Measurements from ENCODE around the gene PRSS8. TPM values are rescaled to one million over a fixed set of nuclear protein-coding genes. Genes with fewer than 3 reads are reported as not detected.
"Not testable (repeated sequence)": the region's sequence is repeated elsewhere in the genome, so short reads cannot be mapped to it uniquely, and the experiment has no call there.

PRSS8 gene
- total and polyA plus RNA-seq, 4 donors, result 0.10 to 1.5 (median 0.70) TPM

- H3K36me3 ChIP-seq (ENCODE audit: control insufficient read depth, insufficient read depth, low read length), result not testable (repeated sequence)
- no CpG with 5 or more reads among the region's 2 CpGs for WGBS (ENCODE audit: insufficient coverage)
These were observed 34.5 kb upstream of the PRSS8 start for GRCh38 chr16:31170048-31170447.

DNA sequence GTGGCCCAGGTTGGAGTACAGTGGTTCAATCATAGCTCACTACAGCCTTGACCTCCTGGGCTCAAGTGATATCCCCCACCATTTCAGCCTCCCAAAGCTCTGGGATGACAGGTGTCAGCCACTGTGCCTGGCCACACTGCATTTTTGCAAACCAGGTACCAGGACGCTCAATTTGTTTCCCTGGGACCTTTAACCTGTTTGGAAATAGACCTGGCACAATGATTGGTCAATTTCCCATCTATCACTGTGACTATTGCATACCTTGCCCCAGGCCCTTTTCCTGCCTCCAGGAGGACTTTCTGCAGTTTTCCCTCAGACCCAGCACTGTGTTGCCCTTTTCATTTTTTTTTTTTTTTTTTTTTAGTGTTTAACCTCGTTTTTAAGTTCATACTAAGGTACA lies 33.3 kb upstream of the PRSS8 start:
- 69% methylated on average over 1 of the region's 2 CpGs for WGBS (ENCODE audit: insufficient coverage)
- H3K4me3 ChIP-seq (ENCODE audit: low read depth, low read length), result no peak overlapping the region
- H3K36me3 ChIP-seq (ENCODE audit: control insufficient read depth, insufficient read depth, low read length), result no peaks in the 10 kb centered on the region
- H3K4me1 ChIP-seq (ENCODE audit: control insufficient read depth, insufficient read depth, low read length), result no peaks in the 10 kb centered on the region
- DNase-seq (ENCODE audit: low read depth in 4 of 6, low spot score in 6 of 6), result no peak
- H3K27me3 ChIP-seq (ENCODE audit: control insufficient read depth, insufficient read depth, low read length), result no peaks in the 10 kb centered on the region
- H3K9me3 ChIP-seq (ENCODE audit: control insufficient read depth, insufficient read depth, low read length), result no peaks in the 10 kb centered on the region
- no peak overlapping the region for H3K27ac ChIP-seq (ENCODE audit: low read depth, low read length)

More at GRCh38 chr16:31170048-31170447, 34.5 kb upstream of the PRSS8 start:
- H3K9me3 ChIP-seq (ENCODE audit: control insufficient read depth, insufficient read depth, low read length); H3K27me3 ChIP-seq (ENCODE audit: control insufficient read depth, insufficient read depth, low read length); H3K27ac ChIP-seq (ENCODE audit: low read depth, low read length); H3K4me3 ChIP-seq (ENCODE audit: low read depth, low read length); H3K4me1 ChIP-seq (ENCODE audit: control insufficient read depth, insufficient read depth, low read length): not testable (repeated sequence)
- DNase-seq (ENCODE audit: low read depth in 4 of 6, low spot score in 6 of 6), result peak in 1 of 6 donors; percentile 25

DNA sequence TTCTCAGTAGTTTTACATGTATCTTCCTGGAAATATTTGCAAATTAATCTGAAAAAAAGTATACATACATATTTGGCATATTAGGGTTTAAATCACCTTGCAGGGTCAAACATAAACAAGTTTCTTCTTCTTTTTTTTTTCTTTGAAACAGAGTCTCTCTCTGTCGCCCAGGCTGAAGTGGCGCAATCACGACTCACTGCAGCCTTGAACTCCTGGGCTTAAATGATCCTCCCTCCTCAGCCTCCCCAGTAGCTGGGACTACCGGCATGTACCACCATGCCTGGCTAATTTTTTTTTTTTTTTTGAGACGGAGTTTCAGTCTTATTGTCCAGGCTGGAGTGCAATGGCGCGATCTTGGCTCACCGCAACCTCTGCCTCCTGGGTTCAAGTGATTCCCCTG lies 31.8 kb upstream of the PRSS8 start:
- H3K4me3 ChIP-seq (ENCODE audit: low read depth, low read length), result no peak overlapping the region
- no peaks in the 10 kb centered on the region for H3K4me1 ChIP-seq (ENCODE audit: control insufficient read depth, insufficient read depth, low read length)
- no peaks in the 10 kb centered on the region for H3K9me3 ChIP-seq (ENCODE audit: control insufficient read depth, insufficient read depth, low read length)
- DNase-seq (ENCODE audit: low read depth in 4 of 6, low spot score in 6 of 6), result no peak
- 97% methylated on average over 6 of the region's 8 CpGs for whole genome bisulfite sequencing (ENCODE audit: insufficient coverage)
- H3K36me3 ChIP-seq (ENCODE audit: control insufficient read depth, insufficient read depth, low read length), result no peaks in the 10 kb centered on the region
- H3K27ac ChIP-seq (ENCODE audit: low read depth, low read length), result no peak overlapping the region
- no peaks in the 10 kb centered on the region for H3K27me3 ChIP-seq (ENCODE audit: control insufficient read depth, insufficient read depth, low read length)

DNA sequence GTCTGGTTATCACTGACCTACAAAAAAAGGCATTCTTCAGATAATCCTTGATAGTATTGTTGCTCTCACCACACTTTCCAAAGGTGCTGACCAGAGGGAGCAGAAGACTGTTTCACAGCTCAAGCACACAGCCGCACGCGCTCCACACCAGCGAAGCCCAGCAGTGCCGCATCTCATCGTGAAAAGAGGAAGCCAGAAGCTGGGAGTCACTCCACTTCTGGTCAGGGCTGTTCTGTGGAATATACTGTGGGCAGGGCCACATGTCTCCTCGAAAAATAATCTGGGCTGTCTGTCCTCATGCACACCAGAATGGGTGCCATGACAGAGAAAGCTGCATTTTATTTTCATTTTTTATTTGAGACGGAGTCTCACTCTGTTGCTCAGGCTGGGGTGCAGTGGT lies 21.6 kb upstream of the PRSS8 start:
- H3K36me3 ChIP-seq (ENCODE audit: control insufficient read depth, insufficient read depth, low read length), result no peaks in the 10 kb centered on the region
- H3K9me3 ChIP-seq (ENCODE audit: control insufficient read depth, insufficient read depth, low read length), result no peaks in the 10 kb centered on the region
- no peak overlapping the region for H3K4me3 ChIP-seq (ENCODE audit: low read depth, low read length)
- H3K4me1 ChIP-seq (ENCODE audit: control insufficient read depth, insufficient read depth, low read length), result no peaks in the 10 kb centered on the region
- no peak overlapping the region for H3K27ac ChIP-seq (ENCODE audit: low read depth, low read length)
- DNase-seq (ENCODE audit: low read depth in 4 of 6, low spot score in 6 of 6), result no peak
- no peaks in the 10 kb centered on the region for H3K27me3 ChIP-seq (ENCODE audit: control insufficient read depth, insufficient read depth, low read length)
- 54% methylated on average over 7 of the region's 8 CpGs for WGBS (ENCODE audit: insufficient coverage)

DNA sequence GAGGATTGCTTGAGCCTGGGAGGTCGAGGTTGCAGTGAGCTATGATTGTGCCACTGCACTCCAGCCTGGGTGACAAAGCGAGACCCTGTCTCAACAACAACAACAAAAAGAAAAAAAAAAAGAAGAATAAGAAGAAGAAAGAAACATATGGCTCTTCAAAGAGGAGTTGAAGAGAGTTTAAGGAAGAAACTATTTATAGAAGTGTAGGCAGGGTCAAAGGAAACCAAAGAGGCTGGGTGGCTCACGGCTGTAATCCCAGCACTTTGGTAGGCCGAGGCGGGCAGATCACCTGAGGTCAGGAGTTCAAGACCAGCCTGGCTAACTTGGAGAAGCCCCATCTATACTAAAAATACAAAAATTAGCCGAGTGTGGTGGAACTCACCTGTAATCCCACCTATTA lies 15.4 kb upstream of the PRSS8 start:
- no CpG with 5 or more reads among the region's 6 CpGs for WGBS (ENCODE audit: insufficient coverage)
- H3K27ac ChIP-seq (ENCODE audit: low read depth, low read length); DNase-seq (ENCODE audit: low read depth in 4 of 6, low spot score in 6 of 6); H3K4me3 ChIP-seq (ENCODE audit: low read depth, low read length); H3K4me1 ChIP-seq (ENCODE audit: control insufficient read depth, insufficient read depth, low read length); H3K36me3 ChIP-seq (ENCODE audit: control insufficient read depth, insufficient read depth, low read length); H3K9me3 ChIP-seq (ENCODE audit: control insufficient read depth, insufficient read depth, low read length): not testable (repeated sequence)
- H3K27me3 ChIP-seq (ENCODE audit: control insufficient read depth, insufficient read depth, low read length), result peaks cover 27% of the 10 kb centered on the region

DNA sequence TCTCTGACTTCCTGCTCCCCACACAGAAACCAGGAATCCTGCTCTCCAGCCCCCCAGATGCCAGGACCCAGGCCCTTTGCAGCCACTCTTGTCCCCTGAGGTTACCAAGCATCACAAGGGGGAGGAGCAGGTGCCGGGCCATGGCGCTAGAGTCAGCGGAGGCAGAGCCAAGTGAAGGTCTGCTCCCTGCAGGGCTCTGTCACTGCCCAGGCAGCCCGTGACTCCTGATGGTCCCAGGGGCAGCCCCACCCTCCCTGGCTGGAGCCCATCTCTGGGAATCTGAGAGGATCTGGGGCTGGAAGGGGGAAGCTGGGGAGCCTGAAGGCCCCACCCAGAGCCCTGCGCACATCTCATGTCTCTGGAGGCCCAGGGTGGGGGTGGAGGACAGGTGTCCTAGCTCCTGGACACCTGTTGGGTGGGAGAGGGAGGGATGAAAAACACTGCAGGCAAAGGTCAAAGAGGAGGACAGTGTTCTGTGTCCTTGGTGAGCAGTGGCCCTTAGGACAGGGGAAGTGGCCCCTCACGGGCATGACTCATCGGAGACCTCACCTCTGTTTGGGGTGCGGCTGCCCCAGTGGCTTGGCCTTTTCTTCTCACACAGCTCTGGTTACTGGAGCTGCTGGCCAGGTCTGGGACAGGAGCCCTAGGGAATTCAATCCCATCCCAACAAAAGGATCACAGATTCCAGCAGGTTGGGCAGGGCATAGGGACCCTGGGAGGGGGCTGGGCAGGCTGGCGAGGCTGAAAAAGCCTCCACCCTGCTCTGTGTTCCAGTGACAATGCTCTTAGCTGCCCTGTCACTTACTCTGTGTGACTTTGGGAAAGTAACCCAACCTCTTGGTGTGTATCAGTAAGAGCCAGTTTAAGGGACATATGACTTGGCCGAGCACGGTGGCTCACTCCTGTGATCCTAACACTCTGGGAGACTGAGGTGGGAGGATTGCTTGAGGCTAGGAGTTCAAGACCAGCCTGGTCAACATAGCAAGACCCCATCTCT lies 14.7 kb upstream of the PRSS8 start, which contains the start of gene PRSS36:
Gene PRSS36 (minus strand): TSS at position 173 of the 997 bp plus-strand sequence. CDS start 31 bp downstream, at position 142.
- no peak within 1 kb of the TSS for H3K4me3 ChIP-seq (ENCODE audit: low read depth, low read length)
- H3K27ac ChIP-seq (ENCODE audit: low read depth, low read length), result no peak within 1 kb of the TSS
- no peaks in the 10 kb centered on the region for H3K36me3 ChIP-seq (ENCODE audit: control insufficient read depth, insufficient read depth, low read length)
- peaks cover 32% of the 10 kb centered on the region for H3K27me3 ChIP-seq (ENCODE audit: control insufficient read depth, insufficient read depth, low read length)
- no peaks in the 10 kb centered on the region for H3K9me3 ChIP-seq (ENCODE audit: control insufficient read depth, insufficient read depth, low read length)
- DNase-seq (ENCODE audit: low read depth in 4 of 6, low spot score in 6 of 6), result no peak
- WGBS (ENCODE audit: insufficient coverage), result 65% methylated on average over 11 of the region's 11 CpGs
- H3K4me1 ChIP-seq (ENCODE audit: control insufficient read depth, insufficient read depth, low read length), result no peaks in the 10 kb centered on the region

DNA sequence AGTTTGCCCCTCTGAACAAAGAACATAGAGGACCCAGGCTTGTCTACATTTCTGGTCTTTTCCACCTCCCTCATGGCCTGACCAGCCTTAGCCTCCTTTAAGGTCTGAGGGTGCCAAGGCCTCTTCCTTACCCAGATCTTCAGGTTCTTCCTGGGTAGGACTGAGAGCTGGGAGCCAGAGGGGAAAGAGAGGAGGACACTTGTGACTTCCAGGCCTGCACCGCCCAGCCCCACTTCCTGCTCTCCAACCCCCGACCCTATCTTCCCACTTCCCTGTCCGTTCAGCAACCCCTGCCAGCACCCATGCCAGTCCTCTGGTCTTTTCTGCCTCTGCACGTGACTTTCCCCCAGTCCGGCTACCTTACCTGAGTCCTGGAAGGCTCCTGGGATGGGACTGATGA lies 13.8 kb upstream of the PRSS8 start:
- H3K4me1 ChIP-seq (ENCODE audit: control insufficient read depth, insufficient read depth, low read length), result no peaks in the 10 kb centered on the region
- no peak overlapping the region for H3K4me3 ChIP-seq (ENCODE audit: low read depth, low read length)
- H3K27me3 ChIP-seq (ENCODE audit: control insufficient read depth, insufficient read depth, low read length), result peaks cover 32% of the 10 kb centered on the region
- H3K9me3 ChIP-seq (ENCODE audit: control insufficient read depth, insufficient read depth, low read length), result no peaks in the 10 kb centered on the region
- H3K27ac ChIP-seq (ENCODE audit: low read depth, low read length), result no peak overlapping the region
- no peaks in the 10 kb centered on the region for H3K36me3 ChIP-seq (ENCODE audit: control insufficient read depth, insufficient read depth, low read length)
- DNase-seq (ENCODE audit: low read depth in 4 of 6, low spot score in 6 of 6), result no peak
- 90% methylated on average over 2 of the region's 5 CpGs for WGBS (ENCODE audit: insufficient coverage)

GRCh38 chr16:31148896-31149295 lies 13.4 kb upstream of the PRSS8 start:
- H3K27me3 ChIP-seq (ENCODE audit: control insufficient read depth, insufficient read depth, low read length), result peaks cover 32% of the 10 kb centered on the region
- H3K4me3 ChIP-seq (ENCODE audit: low read depth, low read length), result no peak overlapping the region
- no peak for DNase-seq (ENCODE audit: low read depth in 4 of 6, low spot score in 6 of 6)
- H3K27ac ChIP-seq (ENCODE audit: low read depth, low read length), result no peak overlapping the region
- 71% methylated on average over 25 of the region's 25 CpGs for WGBS (ENCODE audit: insufficient coverage)
- no peaks in the 10 kb centered on the region for H3K4me1 ChIP-seq (ENCODE audit: control insufficient read depth, insufficient read depth, low read length)
- no peaks in the 10 kb centered on the region for H3K9me3 ChIP-seq (ENCODE audit: control insufficient read depth, insufficient read depth, low read length)
- no peaks in the 10 kb centered on the region for H3K36me3 ChIP-seq (ENCODE audit: control insufficient read depth, insufficient read depth, low read length)

DNA sequence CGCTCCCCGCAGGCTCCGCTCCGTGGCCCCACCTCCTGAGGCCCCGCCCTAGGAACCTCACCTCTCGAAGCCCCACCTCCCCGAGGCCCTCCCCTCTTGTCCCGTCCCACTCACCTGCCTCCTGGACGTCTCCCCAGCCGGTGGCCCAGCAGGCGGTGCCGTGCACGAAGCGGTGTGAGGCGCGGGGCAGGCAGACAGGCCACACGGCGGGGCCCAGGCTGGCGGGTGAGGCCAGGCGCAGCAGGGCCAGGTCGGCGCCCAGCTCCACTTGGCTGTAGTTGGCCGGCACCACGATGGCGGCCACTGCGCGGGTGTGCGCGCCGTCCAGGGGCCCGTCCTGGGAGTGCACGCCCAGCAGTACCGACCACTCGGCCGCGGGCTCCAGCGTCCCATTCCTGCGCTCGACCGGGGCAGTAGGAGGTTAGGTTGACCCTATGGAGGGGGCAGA lies 12.8 kb upstream of the PRSS8 start:
- peaks cover under 1% of the 10 kb centered on the region for H3K4me1 ChIP-seq (ENCODE audit: control insufficient read depth, insufficient read depth, low read length)
- no peaks in the 10 kb centered on the region for H3K9me3 ChIP-seq (ENCODE audit: control insufficient read depth, insufficient read depth, low read length)
- no peak overlapping the region for H3K27ac ChIP-seq (ENCODE audit: low read depth, low read length)
- peaks cover 32% of the 10 kb centered on the region for H3K27me3 ChIP-seq (ENCODE audit: control insufficient read depth, insufficient read depth, low read length)
- no peak for DNase-seq (ENCODE audit: low read depth in 4 of 6, low spot score in 6 of 6)
- no peak overlapping the region for H3K4me3 ChIP-seq (ENCODE audit: low read depth, low read length)
- H3K36me3 ChIP-seq (ENCODE audit: control insufficient read depth, insufficient read depth, low read length), result no peaks in the 10 kb centered on the region
- WGBS (ENCODE audit: insufficient coverage), result 8% methylated on average over 40 of the region's 40 CpGs

DNA sequence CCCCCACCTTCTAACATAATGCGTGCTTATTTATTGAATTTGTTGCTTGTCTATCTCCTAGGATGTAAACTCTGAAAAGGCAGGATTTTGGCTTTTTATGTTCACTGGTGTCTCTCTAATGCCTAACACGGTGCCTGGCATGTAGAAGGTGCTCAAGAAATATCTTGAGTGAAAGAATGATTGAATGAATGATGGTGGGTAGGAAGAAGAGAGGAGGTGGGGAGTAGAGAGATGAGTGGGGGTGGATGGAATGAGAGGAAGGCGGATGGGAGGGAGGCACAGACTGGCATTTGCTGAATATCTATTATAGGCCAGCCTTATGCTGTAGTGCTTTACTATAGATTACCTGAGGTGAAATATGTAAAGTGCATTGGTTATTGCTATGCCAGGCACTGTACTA lies 12.0 kb upstream of the PRSS8 start:
- no peak for DNase-seq (ENCODE audit: low read depth in 4 of 6, low spot score in 6 of 6)
- whole genome bisulfite sequencing (ENCODE audit: insufficient coverage), result 94% methylated on average over 1 of the region's 3 CpGs
- no peak overlapping the region for H3K4me3 ChIP-seq (ENCODE audit: low read depth, low read length)
- H3K27me3 ChIP-seq (ENCODE audit: control insufficient read depth, insufficient read depth, low read length), result peaks cover 32% of the 10 kb centered on the region
- H3K27ac ChIP-seq (ENCODE audit: low read depth, low read length), result no peak overlapping the region
- H3K4me1 ChIP-seq (ENCODE audit: control insufficient read depth, insufficient read depth, low read length), result peaks cover 6% of the 10 kb centered on the region
- H3K36me3 ChIP-seq (ENCODE audit: control insufficient read depth, insufficient read depth, low read length), result no peaks in the 10 kb centered on the region
- H3K9me3 ChIP-seq (ENCODE audit: control insufficient read depth, insufficient read depth, low read length), result no peaks in the 10 kb centered on the region
